ENCODE measurements around the gene WNT9B. TPM values are rescaled to one million over a fixed set of nuclear protein-coding genes. Genes with fewer than 3 reads are reported as not detected.

WNT9B gene
- total and polyA plus RNA-seq, 9 of the 15 experiments (the other 6 are each of a cell fraction or from before 2014, with no cell fraction given) = not detected

DNA sequence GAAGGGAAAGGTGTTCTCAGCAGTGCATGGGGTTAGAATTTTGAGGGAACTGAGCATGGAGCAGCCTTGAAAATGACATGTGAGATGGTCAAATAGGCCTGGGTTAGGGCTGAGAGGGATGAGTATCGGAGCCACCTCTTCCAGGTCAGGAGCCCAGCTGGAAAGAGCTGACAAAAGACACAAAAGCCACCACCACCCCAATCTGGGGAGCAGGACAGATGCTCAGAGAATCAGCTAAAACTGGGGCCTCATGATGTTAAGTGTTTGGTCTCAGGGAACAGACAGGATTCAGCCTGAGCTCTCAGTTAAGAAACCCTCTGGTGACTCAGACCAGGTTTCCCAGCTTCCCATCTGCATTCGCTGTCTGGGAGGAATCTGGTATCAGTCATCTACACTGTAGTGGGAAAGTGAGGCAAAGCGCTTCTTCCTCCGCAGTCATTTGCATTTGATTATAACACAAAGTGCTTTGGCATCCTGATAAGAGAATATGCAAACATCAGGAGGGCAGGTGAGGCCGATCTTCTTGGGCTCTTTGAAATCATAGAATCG lies 2.6 kb downstream of the WNT9B start (continued):
- TF ChIP-seq, protein P1, sequence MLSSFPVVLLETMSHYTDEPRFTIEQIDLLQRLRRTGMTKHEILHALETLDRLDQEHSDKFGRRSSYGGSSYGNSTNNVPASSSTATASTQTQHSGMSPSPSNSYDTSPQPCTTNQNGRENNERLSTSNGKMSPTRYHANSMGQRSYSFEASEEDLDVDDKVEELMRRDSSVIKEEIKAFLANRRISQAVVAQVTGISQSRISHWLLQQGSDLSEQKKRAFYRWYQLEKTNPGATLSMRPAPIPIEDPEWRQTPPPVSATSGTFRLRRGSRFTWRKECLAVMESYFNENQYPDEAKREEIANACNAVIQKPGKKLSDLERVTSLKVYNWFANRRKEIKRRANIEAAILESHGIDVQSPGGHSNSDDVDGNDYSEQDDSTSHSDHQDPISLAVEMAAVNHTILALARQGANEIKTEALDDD (IDR thresholded peaks at IDR 0.05) = no peak
- TF ChIP-seq ZNF707 (CRISPR knock-in tag; conservative IDR thresholded peaks at IDR 0.05) (no peak), YBX1 (IDR thresholded peaks at IDR 0.05) (no peak), ZNF263 (CRISPR knock-in tag; IDR thresholded peaks at IDR 0.05; ENCODE audit: borderline replicate concordance) (no peak), ZNF583 (CRISPR knock-in tag; IDR thresholded peaks at IDR 0.05) (no peak)

DNA sequence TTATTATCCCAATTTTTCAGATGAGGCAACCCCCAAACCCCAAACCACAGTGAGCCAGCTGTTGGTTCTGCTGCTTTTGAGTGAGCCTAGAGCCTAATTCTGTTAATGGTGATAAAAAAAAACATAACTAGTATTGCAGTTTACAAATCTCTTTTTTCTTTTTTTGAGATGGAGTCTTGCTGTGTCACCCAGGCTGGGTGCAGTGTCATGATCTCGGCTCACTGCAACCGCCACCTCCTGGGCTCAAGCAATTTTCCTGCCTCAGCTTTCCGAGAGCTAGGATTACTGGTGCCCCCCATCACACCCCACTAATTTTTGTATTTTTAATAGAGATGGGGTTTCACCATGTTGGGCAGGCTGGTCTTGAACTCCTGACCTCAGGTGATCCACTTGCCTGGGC lies 3.1 kb downstream of the WNT9B start:
- no peaks in the 10 kb centered on the region for H3K9me3 ChIP-seq (replicated peaks; ENCODE audit: control insufficient read depth, insufficient read depth, low read depth, low read length)
- no peaks in the 10 kb centered on the region for H3K79me2 ChIP-seq (ENCODE audit: control insufficient read depth, insufficient read depth, low read length)
- BruUV-seq (replicated peaks) = no TSS peak
- ChIA-PET CTCF (ENCODE audit: low intra/inter-chr PET ratio) (no interaction called here), POLR2A (interaction anchor here (0.7 to 1.0 kb wide), 3 partner anchors 8 to 28 kb away, joined by 3 to 4 read pairs (median 4); no protein-coding TSS in a partner anchor)
- H4K20me1 ChIP-seq (replicated peaks; ENCODE audit: control insufficient read depth, insufficient read depth, low read length) = 0 out of 2 replicates have a peak, but pooled peaks cover 14% of the 10 kb centered on the region
- no peak overlapping the region for H3K9ac ChIP-seq (ENCODE audit: insufficient read depth in 1 of 2, low read depth in 2 of 2, low read length in 2 of 2)
- FAIRE-seq (no peak), ATAC-seq (no peak), DNase-seq (ENCODE audit: extremely low read depth in 1 of 4, low spot score in 3 of 4) (no peak)
- H3K27me3 ChIP-seq (ENCODE audit: control insufficient read depth in 2 of 2, insufficient read depth in 2 of 2, low read length in 2 of 2) = peaks cover 7 to 14% of the 10 kb centered on the region in 2 experiments; a peak in 3 of 5 replicates
- H3K4me3 ChIP-seq = no peak overlapping the region
- H3K9me1 ChIP-seq (ENCODE audit: control insufficient read depth, insufficient read depth, low read length) = no peaks in the 10 kb centered on the region
- H3K27ac ChIP-seq (ENCODE audit: extremely low read depth, low read depth, low read length) = no peak overlapping the region
- in situ Hi-C loops (cut with MboI) (no loop called here), intact Hi-C loops (cut with micrococcal nuclease) (no loop called here)
- 18% methylated on average over 3 of the region's 3 CpGs for WGBS (ENCODE audit: insufficient coverage, low coverage, missing lambda C conversion rate)
- peaks cover 0 to 16% of the 10 kb centered on the region in 2 experiments; a peak in 2 of 5 replicates for H3K4me1 ChIP-seq (replicated peaks in 1 of 2; ENCODE audit: control insufficient read depth in 2 of 2, insufficient read depth in 2 of 2, low read length in 2 of 2)
- no peak overlapping the region for H3K4me2 ChIP-seq (ENCODE audit: insufficient read depth, low read length)
- no peaks in the 10 kb centered on the region for H3K36me3 ChIP-seq (ENCODE audit: control insufficient read depth, insufficient read depth, low read length)
- H2AFZ ChIP-seq (ENCODE audit: low read depth, low read length) = no peak overlapping the region
- TF ChIP-seq NR2C2 (CRISPR knock-in tag; IDR thresholded peaks at IDR 0.05) (no peak), NR2C2 (tag; IDR thresholded peaks at IDR 0.05) (no peak), ZNF316 (IDR thresholded peaks at IDR 0.05) (peak; percentile 63; the same call in 1 of the 2 replicates), STAG1 (CRISPR knock-in tag; IDR thresholded peaks at IDR 0.05; ENCODE audit: borderline replicate concordance) (no peak), ZNF780A (CRISPR knock-in tag; IDR thresholded peaks at IDR 0.05) (no peak), MAFF (IDR thresholded peaks at IDR 0.05; ENCODE audit: low read length) (0 out of 2 replicates have a peak, but pooled peaks have one; percentile 5)
- TF ChIP-seq, protein P2, sequence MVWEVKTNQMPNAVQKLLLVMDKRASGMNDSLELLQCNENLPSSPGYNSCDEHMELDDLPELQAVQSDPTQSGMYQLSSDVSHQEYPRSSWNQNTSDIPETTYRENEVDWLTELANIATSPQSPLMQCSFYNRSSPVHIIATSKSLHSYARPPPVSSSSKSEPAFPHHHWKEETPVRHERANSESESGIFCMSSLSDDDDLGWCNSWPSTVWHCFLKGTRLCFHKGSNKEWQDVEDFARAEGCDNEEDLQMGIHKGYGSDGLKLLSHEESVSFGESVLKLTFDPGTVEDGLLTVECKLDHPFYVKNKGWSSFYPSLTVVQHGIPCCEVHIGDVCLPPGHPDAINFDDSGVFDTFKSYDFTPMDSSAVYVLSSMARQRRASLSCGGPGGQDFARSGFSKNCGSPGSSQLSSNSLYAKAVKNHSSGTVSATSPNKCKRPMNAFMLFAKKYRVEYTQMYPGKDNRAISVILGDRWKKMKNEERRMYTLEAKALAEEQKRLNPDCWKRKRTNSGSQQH (CRISPR knock-in tag; IDR thresholded peaks at IDR 0.05) = no peak
- TF ChIP-seq, protein P3, sequence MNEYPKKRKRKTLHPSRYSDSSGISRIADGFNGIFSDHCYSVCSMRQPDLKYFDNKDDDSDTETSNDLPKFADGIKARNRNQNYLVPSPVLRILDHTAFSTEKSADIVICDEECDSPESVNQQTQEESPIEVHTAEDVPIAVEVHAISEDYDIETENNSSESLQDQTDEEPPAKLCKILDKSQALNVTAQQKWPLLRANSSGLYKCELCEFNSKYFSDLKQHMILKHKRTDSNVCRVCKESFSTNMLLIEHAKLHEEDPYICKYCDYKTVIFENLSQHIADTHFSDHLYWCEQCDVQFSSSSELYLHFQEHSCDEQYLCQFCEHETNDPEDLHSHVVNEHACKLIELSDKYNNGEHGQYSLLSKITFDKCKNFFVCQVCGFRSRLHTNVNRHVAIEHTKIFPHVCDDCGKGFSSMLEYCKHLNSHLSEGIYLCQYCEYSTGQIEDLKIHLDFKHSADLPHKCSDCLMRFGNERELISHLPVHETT (CRISPR knock-in tag; conservative IDR thresholded peaks at IDR 0.05 in 1 of 2, IDR thresholded peaks at IDR 0.05 in 1 of 2) = no peak
- TF ChIP-seq, protein P4, sequence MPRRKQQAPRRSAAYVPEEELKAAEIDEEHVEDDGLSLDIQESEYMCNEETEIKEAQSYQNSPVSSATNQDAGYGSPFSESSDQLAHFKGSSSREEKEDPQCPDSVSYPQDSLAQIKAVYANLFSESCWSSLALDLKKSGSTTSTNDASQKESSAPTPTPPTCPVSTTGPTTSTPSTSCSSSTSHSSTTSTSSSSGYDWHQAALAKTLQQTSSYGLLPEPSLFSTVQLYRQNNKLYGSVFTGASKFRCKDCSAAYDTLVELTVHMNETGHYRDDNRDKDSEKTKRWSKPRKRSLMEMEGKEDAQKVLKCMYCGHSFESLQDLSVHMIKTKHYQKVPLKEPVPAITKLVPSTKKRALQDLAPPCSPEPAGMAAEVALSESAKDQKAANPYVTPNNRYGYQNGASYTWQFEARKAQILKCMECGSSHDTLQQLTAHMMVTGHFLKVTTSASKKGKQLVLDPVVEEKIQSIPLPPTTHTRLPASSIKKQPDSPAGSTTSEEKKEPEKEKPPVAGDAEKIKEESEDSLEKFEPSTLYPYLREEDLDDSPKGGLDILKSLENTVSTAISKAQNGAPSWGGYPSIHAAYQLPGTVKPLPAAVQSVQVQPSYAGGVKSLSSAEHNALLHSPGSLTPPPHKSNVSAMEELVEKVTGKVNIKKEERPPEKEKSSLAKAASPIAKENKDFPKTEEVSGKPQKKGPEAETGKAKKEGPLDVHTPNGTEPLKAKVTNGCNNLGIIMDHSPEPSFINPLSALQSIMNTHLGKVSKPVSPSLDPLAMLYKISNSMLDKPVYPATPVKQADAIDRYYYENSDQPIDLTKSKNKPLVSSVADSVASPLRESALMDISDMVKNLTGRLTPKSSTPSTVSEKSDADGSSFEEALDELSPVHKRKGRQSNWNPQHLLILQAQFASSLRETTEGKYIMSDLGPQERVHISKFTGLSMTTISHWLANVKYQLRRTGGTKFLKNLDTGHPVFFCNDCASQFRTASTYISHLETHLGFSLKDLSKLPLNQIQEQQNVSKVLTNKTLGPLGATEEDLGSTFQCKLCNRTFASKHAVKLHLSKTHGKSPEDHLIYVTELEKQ (CRISPR knock-in tag; IDR thresholded peaks at IDR 0.05) = no peak

Measured in K562 (cell line).